HepG2 (cell line): ENCODE measurements around the gene HEATR5B. TPM values are rescaled to one million over a fixed set of nuclear protein-coding genes. Genes with fewer than 3 reads are reported as not detected.

Experiments used
- HNF4G ChIP-seq, 2 experiments: sonication (generic) in 1 of 2; formaldehyde crosslinking in 1 of 2; IDR thresholded peaks; 2 replicates each; pipeline versions ENCODE4 v1.4.0 to v1.6.1; 2011 to 2020; ENCODE audit warnings: borderline replicate concordance in 2 of 2, low read depth in 2 of 2, mild to moderate bottlenecking in 2 of 2, low read length in 1 of 2, missing genetic modification reagents in 1 of 2, moderate library complexity in 1 of 2
- MAFK ChIP-seq, 2 experiments: IDR thresholded peaks in 1 of 2; conservative IDR thresholded peaks in 1 of 2; 2 replicates each; pipeline ENCODE4 v1.6.1; 2011; ENCODE audit warnings: improper control_type of control experiment in 2 of 2, low read length in 2 of 2
- NAIF1 ChIP-seq: sonication (generic); formaldehyde crosslinking; IDR thresholded peaks from 2 replicates; pipeline ENCODE4 v1.5.0; 2020; ENCODE audit warnings: mild to moderate bottlenecking, missing genetic modification reagents, borderline replicate concordance
- NBN ChIP-seq: fragments of 450-650 bp; conservative IDR thresholded peaks from 2 replicates; pipeline ENCODE4 v1.6.1; 2017
- RBM39 ChIP-seq: fragments of 200-400 bp; formaldehyde crosslinking; IDR thresholded peaks from one replicate; pipeline ENCODE4 v1.6.1; 2018; ENCODE audit warnings: antibody characterized with exemption, mild to moderate bottlenecking, low read depth, low read length; ENCODE audit not compliant: poor library complexity, severe bottlenecking
- TEAD2 ChIP-seq: sonication (generic); formaldehyde crosslinking; IDR thresholded peaks from 2 replicates; pipeline ENCODE4 v1.9.0; 2021; ENCODE audit warnings: missing genetic modification reagents
- U2AF1 ChIP-seq: fragments of 200-400 bp; formaldehyde crosslinking; optimal IDR thresholded peaks from 2 replicates; pipeline ENCODE3; 2017; ENCODE audit warnings: mild to moderate bottlenecking, low read depth, low read length
- ZC3H4 ChIP-seq: sonication (generic); formaldehyde crosslinking; IDR thresholded peaks from 2 replicates; pipeline ENCODE4 v1.4.0; 2020; ENCODE audit warnings: missing genetic modification reagents, borderline replicate concordance
- ZNF225 ChIP-seq: sonication (generic); formaldehyde crosslinking; IDR thresholded peaks from 2 replicates; pipeline ENCODE4 v1.4.0; 2020; ENCODE audit warnings: mild to moderate bottlenecking, missing genetic modification reagents
- ZNF432 ChIP-seq: sonication (generic); formaldehyde crosslinking; IDR thresholded peaks from 2 replicates; pipeline ENCODE4 v1.5.0; 2020; ENCODE audit warnings: missing genetic modification reagents, mild to moderate bottlenecking, borderline replicate concordance
- ZNF816 ChIP-seq: sonication (generic); formaldehyde crosslinking; IDR thresholded peaks from 2 replicates; pipeline ENCODE4 v1.8.0; 2022; ENCODE audit warnings: missing genetic modification reagents, mild to moderate bottlenecking, borderline replicate concordance
- polyA plus RNA-seq, 8 experiments: library from polyadenylated mRNA; depleted of rRNA in 3 of 8; stranded (reverse) in 7 of 8; unstranded in 1 of 8; fragments of >200 nt; fragmentation: Illumina TruSeq in 4 of 8; extraction: Trizol in 4 of 8; gene quantifications; 2 replicates each; pipeline versions ENCODE4 v1.2.1 to v1.2.3, GENCODE V29; 2011 to 2016; ENCODE audit warnings: low read depth in 4 of 8, missing spikeins in 1 of 8, mixed read lengths in 1 of 8; ENCODE audit not compliant: insufficient read depth in 1 of 8
- total RNA-seq, 5 experiments: library from RNA; depleted of rRNA; stranded (reverse); fragments of >200 nt; fragmentation: Illumina TruSeq; extraction: Trizol; gene quantifications; 2 replicates each; pipeline ENCODE4 v1.2.3, GENCODE V29; 2016; ENCODE audit warnings: low read depth in 1 of 5
- TF ChIP-seq, protein P1 (sequence below): IDR thresholded peaks from 2 replicates; pipeline ENCODE4 v1.6.1; 2016; ENCODE audit warnings: missing genetic modification reagents, missing compliant biosample characterization
- TF ChIP-seq, protein P2 (sequence below): sonication (generic); formaldehyde crosslinking; IDR thresholded peaks from 2 replicates; pipeline ENCODE4 v1.8.1; 2023; ENCODE audit warnings: mild to moderate bottlenecking, missing genetic modification reagents
- TF ChIP-seq, protein P3 (sequence below): sonication (generic); formaldehyde crosslinking; IDR thresholded peaks from 2 replicates; pipeline ENCODE4 v1.5.0; 2020; ENCODE audit warnings: missing genetic modification reagents, mild to moderate bottlenecking, borderline replicate concordance
- TF ChIP-seq, protein P4 (sequence below): sonication (generic); formaldehyde crosslinking; IDR thresholded peaks from 2 replicates; pipeline ENCODE4 v1.5.1; 2020; ENCODE audit warnings: mild to moderate bottlenecking, moderate library complexity, missing genetic modification reagents
- TF ChIP-seq, protein P5 (sequence below): fragments of 450-650 bp; IDR thresholded peaks from 2 replicates; pipeline ENCODE4 v1.6.1; 2016

The HEATR5B gene
- total and polyA plus RNA-seq, 2 of the 13 experiments (the other 11 are each of a cell fraction or from before 2014, with no cell fraction given), result 12.7 to 16.3 TPM

DNA sequence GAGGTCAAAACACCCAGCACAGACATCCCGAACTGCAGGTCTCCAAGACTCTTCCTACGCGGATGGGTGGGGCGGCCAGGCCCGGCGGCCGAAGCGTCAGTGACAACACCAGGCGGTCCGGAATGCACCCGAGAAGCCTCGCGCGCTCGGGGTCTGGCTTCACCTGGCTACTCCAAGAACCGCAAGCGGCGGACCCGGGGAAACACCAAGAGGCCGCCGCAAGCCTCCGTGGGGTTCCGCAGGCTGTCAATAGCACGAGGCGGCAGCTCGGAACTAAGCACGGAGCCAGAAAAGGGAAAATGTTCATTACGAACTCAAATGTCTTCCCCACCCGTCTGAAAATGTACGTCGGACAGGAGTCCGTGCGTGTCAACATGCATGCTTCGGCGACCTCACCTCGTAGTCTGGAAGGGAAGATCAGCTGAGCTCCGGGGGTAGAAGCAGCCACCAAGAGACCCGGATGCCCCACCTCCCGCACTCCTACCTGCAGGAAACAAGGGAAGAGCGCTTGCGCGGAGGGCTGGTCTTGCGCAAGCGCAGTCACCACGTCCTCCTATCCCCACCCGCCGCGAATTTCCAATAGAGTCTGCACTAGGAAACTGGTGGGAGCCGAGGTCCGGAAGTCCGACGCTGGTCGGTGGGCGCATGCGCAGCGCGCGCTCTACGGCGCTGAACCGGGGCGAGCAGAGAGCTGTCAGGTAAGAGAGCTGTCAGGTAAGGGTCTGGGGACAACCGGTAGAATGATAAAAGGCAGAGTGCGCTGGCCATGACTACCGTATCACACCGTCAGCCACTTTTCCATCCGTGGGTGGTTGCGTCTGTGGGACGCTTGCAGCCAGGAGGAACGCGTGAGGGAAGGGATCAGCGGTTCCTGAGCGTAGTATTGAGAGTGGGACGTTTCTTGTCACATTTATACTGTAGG is at the start of gene HEATR5B, which contains the start of gene GPATCH11 (continued):
- TF ChIP-seq, protein P1, sequence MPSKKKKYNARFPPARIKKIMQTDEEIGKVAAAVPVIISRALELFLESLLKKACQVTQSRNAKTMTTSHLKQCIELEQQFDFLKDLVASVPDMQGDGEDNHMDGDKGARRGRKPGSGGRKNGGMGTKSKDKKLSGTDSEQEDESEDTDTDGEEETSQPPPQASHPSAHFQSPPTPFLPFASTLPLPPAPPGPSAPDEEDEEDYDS (CRISPR knock-in tag), result peak; percentile 80
- TF ChIP-seq, protein P2, sequence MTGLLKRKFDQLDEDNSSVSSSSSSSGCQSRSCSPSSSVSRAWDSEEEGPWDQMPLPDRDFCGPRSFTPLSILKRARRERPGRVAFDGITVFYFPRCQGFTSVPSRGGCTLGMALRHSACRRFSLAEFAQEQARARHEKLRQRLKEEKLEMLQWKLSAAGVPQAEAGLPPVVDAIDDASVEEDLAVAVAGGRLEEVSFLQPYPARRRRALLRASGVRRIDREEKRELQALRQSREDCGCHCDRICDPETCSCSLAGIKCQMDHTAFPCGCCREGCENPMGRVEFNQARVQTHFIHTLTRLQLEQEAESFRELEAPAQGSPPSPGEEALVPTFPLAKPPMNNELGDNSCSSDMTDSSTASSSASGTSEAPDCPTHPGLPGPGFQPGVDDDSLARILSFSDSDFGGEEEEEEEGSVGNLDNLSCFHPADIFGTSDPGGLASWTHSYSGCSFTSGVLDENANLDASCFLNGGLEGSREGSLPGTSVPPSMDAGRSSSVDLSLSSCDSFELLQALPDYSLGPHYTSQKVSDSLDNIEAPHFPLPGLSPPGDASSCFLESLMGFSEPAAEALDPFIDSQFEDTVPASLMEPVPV (CRISPR knock-in tag), result no peak
- no peak for TF ChIP-seq ZNF432 (CRISPR knock-in tag)
- TF ChIP-seq HNF4G (IDR thresholded peaks at IDR 0.05; ENCODE audit: borderline replicate concordance, low read depth, low read length), result no peak
- TF ChIP-seq HNF4G (CRISPR knock-in tag; IDR thresholded peaks at IDR 0.05; ENCODE audit: borderline replicate concordance, low read depth), result no peak
- TF ChIP-seq, protein P3, sequence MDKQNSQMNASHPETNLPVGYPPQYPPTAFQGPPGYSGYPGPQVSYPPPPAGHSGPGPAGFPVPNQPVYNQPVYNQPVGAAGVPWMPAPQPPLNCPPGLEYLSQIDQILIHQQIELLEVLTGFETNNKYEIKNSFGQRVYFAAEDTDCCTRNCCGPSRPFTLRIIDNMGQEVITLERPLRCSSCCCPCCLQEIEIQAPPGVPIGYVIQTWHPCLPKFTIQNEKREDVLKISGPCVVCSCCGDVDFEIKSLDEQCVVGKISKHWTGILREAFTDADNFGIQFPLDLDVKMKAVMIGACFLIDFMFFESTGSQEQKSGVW (CRISPR knock-in tag), result no peak
- no peak; the same call in 1 of the 2 replicates for TF ChIP-seq TEAD2 (CRISPR knock-in tag)
- peak; percentile 75 for TF ChIP-seq NAIF1
- no peak for TF ChIP-seq U2AF1
- no peak for TF ChIP-seq NBN
- TF ChIP-seq, protein P4, sequence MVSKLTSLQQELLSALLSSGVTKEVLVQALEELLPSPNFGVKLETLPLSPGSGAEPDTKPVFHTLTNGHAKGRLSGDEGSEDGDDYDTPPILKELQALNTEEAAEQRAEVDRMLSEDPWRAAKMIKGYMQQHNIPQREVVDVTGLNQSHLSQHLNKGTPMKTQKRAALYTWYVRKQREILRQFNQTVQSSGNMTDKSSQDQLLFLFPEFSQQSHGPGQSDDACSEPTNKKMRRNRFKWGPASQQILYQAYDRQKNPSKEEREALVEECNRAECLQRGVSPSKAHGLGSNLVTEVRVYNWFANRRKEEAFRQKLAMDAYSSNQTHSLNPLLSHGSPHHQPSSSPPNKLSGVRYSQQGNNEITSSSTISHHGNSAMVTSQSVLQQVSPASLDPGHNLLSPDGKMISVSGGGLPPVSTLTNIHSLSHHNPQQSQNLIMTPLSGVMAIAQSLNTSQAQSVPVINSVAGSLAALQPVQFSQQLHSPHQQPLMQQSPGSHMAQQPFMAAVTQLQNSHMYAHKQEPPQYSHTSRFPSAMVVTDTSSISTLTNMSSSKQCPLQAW, result peak; percentile 88
- TF ChIP-seq ZNF225 (CRISPR knock-in tag), result peak; percentile 57; the same call in 1 of the 2 replicates
- TF ChIP-seq MAFK (conservative IDR thresholded peaks at IDR 0.05 in 1 of 2, IDR thresholded peaks at IDR 0.05 in 1 of 2; ENCODE audit: low read length in 2 of 2), result no peak
- peak; percentile 13; the same call in 1 of the 2 replicates for TF ChIP-seq ZC3H4
- TF ChIP-seq RBM39, result peak; percentile 75
- TF ChIP-seq, protein P5, sequence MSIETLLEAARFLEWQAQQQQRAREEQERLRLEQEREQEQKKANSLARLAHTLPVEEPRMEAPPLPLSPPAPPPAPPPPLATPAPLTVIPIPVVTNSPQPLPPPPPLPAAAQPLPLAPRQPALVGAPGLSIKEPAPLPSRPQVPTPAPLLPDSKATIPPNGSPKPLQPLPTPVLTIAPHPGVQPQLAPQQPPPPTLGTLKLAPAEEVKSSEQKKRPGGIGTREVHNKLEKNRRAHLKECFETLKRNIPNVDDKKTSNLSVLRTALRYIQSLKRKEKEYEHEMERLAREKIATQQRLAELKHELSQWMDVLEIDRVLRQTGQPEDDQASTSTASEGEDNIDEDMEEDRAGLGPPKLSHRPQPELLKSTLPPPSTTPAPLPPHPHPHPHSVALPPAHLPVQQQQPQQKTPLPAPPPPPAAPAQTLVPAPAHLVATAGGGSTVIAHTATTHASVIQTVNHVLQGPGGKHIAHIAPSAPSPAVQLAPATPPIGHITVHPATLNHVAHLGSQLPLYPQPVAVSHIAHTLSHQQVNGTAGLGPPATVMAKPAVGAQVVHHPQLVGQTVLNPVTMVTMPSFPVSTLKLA, result peak; percentile 36
- TF ChIP-seq ZNF816 (CRISPR knock-in tag), result peak; percentile 81; the same call in 1 of the 2 replicates
